Measurements from ENCODE around the gene SCAMP2. TPM values are rescaled to one million over a fixed set of nuclear protein-coding genes. Genes with fewer than 3 reads are reported as not detected.

Gene SCAMP2
- polyA plus RNA-seq, 3 donors: 124 to 158 (median 124) TPM

- 92% methylated on average over 7 of the region's 12 CpGs for WGBS (ENCODE audit: insufficient coverage)
- H3K27me3 Mint-ChIP-seq (ENCODE audit: low read depth in 3 of 3): peaks cover 2 to 13% (median 4%) of the 10 kb centered on the region in 3 donors
- intact Hi-C loops (cut with micrococcal nuclease): no loop called here
Measured at GRCh38 chr15:74812533-74812932, 60.6 kb downstream of the SCAMP2 start, which contains the start of gene LMAN1L. LMAN1L (plus strand) TSS chr15:74812835; CDS start chr15:74812855, 20 bp downstream.

GRCh38 chr15:74809956-74810355 is 63.2 kb downstream of the SCAMP2 start:
- Mint-ChIP-seq H3K27ac (no peak overlapping the region), H3K4me1 (peaks cover 3% of the 10 kb centered on the region), H3K9me3 (no peaks in the 10 kb centered on the region), H3K4me3 (no peak overlapping the region), H3K27me3 (ENCODE audit: low read depth in 3 of 3) (peaks cover 2 to 10% (median 4%) of the 10 kb centered on the region in 3 donors), H3K36me3 (no peaks in the 10 kb centered on the region)
- TF ChIP-seq, protein P1, sequence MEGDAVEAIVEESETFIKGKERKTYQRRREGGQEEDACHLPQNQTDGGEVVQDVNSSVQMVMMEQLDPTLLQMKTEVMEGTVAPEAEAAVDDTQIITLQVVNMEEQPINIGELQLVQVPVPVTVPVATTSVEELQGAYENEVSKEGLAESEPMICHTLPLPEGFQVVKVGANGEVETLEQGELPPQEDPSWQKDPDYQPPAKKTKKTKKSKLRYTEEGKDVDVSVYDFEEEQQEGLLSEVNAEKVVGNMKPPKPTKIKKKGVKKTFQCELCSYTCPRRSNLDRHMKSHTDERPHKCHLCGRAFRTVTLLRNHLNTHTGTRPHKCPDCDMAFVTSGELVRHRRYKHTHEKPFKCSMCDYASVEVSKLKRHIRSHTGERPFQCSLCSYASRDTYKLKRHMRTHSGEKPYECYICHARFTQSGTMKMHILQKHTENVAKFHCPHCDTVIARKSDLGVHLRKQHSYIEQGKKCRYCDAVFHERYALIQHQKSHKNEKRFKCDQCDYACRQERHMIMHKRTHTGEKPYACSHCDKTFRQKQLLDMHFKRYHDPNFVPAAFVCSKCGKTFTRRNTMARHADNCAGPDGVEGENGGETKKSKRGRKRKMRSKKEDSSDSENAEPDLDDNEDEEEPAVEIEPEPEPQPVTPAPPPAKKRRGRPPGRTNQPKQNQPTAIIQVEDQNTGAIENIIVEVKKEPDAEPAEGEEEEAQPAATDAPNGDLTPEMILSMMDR (IDR thresholded peaks at IDR 0.05): no peak
- Histone ChIP-seq H2AFZ (ENCODE audit: insufficient read depth, low read depth, low read length, poor library complexity, severe bottlenecking) (no peak overlapping the region), H3K4me1 (ENCODE audit: control insufficient read depth in 1 of 2, insufficient read depth in 2 of 2, low read length in 2 of 2) (no peaks in the 10 kb centered on the region), H3K4me2 (replicated peaks; ENCODE audit: extremely low read depth, low read length, poor library complexity, severe bottlenecking) (no peak overlapping the region), H3K36me3 (replicated peaks in 1 of 2; ENCODE audit: control insufficient read depth in 1 of 2, insufficient read depth in 2 of 2, low read length in 2 of 2) (no peaks in the 10 kb centered on the region), H3K27ac (ENCODE audit: low read depth in 1 of 2, low read length in 2 of 2) (no peak overlapping the region), H3K4me3 (replicated peaks in 1 of 3; ENCODE audit: low read depth in 2 of 3, low read length in 3 of 3) (no peak overlapping the region), H3K79me2 (ENCODE audit: insufficient read depth, low read length) (no peaks in the 10 kb centered on the region), H3K27me3 (ENCODE audit: control insufficient read depth in 2 of 2, insufficient read depth in 2 of 2, low read length in 2 of 2) (no peaks in the 10 kb centered on the region), H3K9me3 (replicated peaks in 1 of 2; ENCODE audit: control insufficient read depth in 1 of 2, insufficient read depth in 1 of 2, low read length in 2 of 2) (no peaks in the 10 kb centered on the region), H3K9ac (ENCODE audit: insufficient read depth, low read length, poor library complexity, severe bottlenecking) (no peak overlapping the region), H4K20me1 (ENCODE audit: insufficient read depth, low read length) (peaks cover 4% of the 10 kb centered on the region)
- intact Hi-C loops (cut with micrococcal nuclease): loop anchor here (10.0 kb wide), 1 partner anchor 175 kb away; no protein-coding TSS in a partner anchor
- DNase-seq: no peak
- 80% methylated on average over 1 of the region's 3 CpGs for WGBS (ENCODE audit: insufficient coverage)

More at GRCh38 chr15:74812533-74812932, 60.6 kb downstream of the SCAMP2 start, which contains the start of gene LMAN1L:
- H3K36me3 Mint-ChIP-seq: no peaks in the 10 kb centered on the region
- H3K4me1 Mint-ChIP-seq: peaks cover 9% of the 10 kb centered on the region
- no peak within 1 kb of the TSS for H3K27ac Mint-ChIP-seq
- TF ChIP-seq, protein P1 (IDR thresholded peaks at IDR 0.05): no peak
- no peak within 1 kb of the TSS for H3K27ac ChIP-seq (ENCODE audit: low read depth in 1 of 2, low read length in 2 of 2)
- H3K27me3 ChIP-seq (ENCODE audit: control insufficient read depth in 2 of 2, insufficient read depth in 2 of 2, low read length in 2 of 2): no peaks in the 10 kb centered on the region
- no peak within 1 kb of the TSS for H2AFZ ChIP-seq (ENCODE audit: insufficient read depth, low read depth, low read length, poor library complexity, severe bottlenecking)
- H3K4me3 Mint-ChIP-seq: no peak within 1 kb of the TSS
- H3K4me3 ChIP-seq (replicated peaks in 1 of 3; ENCODE audit: low read depth in 2 of 3, low read length in 3 of 3): no peak within 1 kb of the TSS
- H3K36me3 ChIP-seq (replicated peaks in 1 of 2; ENCODE audit: control insufficient read depth in 1 of 2, insufficient read depth in 2 of 2, low read length in 2 of 2): no peaks in the 10 kb centered on the region
- H3K4me1 ChIP-seq (ENCODE audit: control insufficient read depth in 1 of 2, insufficient read depth in 2 of 2, low read length in 2 of 2): no peaks in the 10 kb centered on the region
- H3K79me2 ChIP-seq (ENCODE audit: insufficient read depth, low read length): no peaks in the 10 kb centered on the region
- no peak within 1 kb of the TSS for H3K4me2 ChIP-seq (replicated peaks; ENCODE audit: extremely low read depth, low read length, poor library complexity, severe bottlenecking)
- DNase-seq: no peak
- H3K9me3 ChIP-seq (replicated peaks in 1 of 2; ENCODE audit: control insufficient read depth in 1 of 2, insufficient read depth in 1 of 2, low read length in 2 of 2): no peaks in the 10 kb centered on the region
- H3K9ac ChIP-seq (ENCODE audit: insufficient read depth, low read length, poor library complexity, severe bottlenecking): no peak within 1 kb of the TSS
- no peaks in the 10 kb centered on the region for H4K20me1 ChIP-seq (ENCODE audit: insufficient read depth, low read length)
- H3K9me3 Mint-ChIP-seq: peaks cover 0 to 3% (median 0%) of the 10 kb centered on the region in 7 donors

Measured in CD14-positive monocyte (primary cell).